ENCODE measurements around the gene PLA2G4E. TPM values are rescaled to one million over a fixed set of nuclear protein-coding genes. Genes with fewer than 3 reads are reported as not detected.

PLA2G4E gene
- total RNA-seq, 1 experiment from 2014 or later = not detected

DNA sequence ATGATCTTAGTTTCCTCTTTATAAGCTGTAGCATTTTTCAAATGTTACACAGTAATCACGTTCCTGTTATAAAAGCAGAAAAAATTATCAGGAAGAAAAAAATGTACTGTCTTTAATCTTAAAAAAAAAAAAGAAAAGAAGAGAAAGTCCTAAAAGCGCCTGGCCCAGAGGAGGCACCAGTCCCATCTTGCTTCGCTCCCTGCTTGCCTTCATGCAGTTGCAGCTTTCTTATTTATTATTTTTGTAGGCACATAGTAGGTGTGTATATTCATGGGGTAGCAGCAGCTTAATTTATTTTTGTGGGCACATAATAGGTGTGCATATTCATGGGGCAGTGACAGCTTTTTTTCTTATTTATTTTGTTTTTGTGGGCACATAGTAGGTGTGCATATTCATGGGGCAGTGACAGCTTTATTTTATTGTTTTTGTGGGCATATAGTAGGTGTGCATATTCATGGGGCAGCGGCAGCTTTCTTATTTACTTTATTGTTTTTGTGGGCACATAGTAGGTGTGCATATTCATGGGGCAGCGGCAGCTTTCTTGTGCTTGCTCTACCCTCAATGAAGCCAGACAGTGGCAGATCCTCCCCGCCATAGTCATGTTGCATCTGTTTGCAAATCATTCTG lies 43.0 kb downstream of the PLA2G4E start:
- DNase-seq (ENCODE audit: low read depth) = no peak

GRCh38 chr15:41975669-41976068 lies 45.2 kb downstream of the PLA2G4E start:
- DNase-seq (ENCODE audit: low read depth) = no peak

DNA sequence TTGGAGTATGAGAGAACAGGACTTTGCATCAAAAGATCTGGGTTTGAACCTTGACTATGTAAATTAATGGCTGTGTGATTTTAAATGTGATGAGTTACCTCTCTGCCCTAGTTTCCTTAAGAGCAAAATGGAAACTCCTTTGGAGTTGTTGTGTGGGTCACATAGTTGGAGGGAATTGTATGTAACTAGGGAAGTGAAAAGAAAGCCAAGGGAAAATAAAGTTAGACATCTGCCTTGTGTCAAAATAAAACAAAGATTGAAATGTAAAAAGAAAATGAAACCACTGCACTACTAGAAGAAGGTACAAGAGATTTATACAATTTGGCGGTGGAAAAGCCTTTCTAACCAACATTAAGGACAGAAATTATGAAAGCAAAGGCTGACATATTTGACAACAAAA lies 46.8 kb downstream of the PLA2G4E start:
- no peak for DNase-seq (ENCODE audit: low read depth)

GRCh38 chr15:41972253-41973242 lies 48.3 kb downstream of the PLA2G4E start, which contains the start of gene EHD4:
Gene EHD4, minus strand, starts transcription at chr15:41972557. Its CDS starts 63 bp downstream, at chr15:41972494.
- peak; percentile 99 for DNase-seq (ENCODE audit: low read depth)

DNA sequence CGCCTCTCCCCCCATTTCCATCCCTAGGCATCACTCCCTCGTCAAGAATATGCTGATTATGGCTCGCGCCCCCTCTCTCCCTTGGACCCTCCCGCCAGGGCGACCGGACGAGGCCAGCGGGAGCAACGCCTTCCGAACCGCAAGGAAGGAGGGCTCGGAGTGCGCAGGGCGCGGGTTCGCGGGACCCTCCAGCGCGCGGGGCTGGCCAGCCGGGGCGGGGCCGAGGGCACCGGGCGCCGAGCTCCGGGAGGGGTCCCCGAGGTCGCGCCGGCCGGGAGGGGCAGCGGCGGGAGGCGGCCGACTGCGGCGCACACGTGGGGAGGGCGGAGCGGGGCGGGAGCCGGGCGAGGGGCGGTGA lies 49.0 kb downstream of the PLA2G4E start:
- DNase-seq (ENCODE audit: low read depth) = no peak

- DNase-seq (ENCODE audit: low read depth) = peak; percentile 78
Measured at GRCh38 chr15:41971089-41971894, 49.5 kb downstream of the PLA2G4E start.

GRCh38 chr15:41970456-41970855 lies 50.4 kb downstream of the PLA2G4E start:
- no peak for DNase-seq (ENCODE audit: low read depth)

DNA sequence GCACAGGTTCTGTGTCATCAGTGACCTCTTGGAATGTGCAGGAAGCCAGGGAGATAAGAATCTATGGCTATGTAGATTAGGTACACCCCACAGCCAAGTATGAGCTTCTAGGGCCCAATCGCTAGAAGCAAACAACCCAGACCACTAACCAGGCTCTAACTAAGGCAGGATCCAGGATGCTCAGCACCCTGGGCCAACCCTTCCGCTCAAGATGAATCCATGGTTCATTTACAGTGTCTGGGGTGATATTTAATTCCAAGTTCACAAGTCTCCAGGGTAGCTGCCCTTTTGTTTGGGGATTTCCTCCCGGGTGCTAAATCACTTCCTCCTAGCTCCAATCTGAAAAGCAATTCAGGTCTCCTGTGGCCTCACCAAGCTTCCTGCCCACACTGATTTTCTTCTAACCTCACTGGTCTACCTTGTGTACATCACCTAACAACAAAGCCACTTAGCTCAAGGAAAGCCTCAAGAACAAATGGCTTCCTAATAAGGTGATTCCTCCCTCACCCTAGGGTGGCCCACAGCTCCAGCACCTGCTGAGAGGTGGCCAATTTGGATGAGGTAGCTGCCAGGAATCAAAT lies 50.9 kb downstream of the PLA2G4E start:
- DNase-seq (ENCODE audit: low read depth) = peak; percentile 45

GRCh38 chr15:41968701-41969100 lies 52.1 kb downstream of the PLA2G4E start:
- no peak for DNase-seq (ENCODE audit: low read depth)

DNA sequence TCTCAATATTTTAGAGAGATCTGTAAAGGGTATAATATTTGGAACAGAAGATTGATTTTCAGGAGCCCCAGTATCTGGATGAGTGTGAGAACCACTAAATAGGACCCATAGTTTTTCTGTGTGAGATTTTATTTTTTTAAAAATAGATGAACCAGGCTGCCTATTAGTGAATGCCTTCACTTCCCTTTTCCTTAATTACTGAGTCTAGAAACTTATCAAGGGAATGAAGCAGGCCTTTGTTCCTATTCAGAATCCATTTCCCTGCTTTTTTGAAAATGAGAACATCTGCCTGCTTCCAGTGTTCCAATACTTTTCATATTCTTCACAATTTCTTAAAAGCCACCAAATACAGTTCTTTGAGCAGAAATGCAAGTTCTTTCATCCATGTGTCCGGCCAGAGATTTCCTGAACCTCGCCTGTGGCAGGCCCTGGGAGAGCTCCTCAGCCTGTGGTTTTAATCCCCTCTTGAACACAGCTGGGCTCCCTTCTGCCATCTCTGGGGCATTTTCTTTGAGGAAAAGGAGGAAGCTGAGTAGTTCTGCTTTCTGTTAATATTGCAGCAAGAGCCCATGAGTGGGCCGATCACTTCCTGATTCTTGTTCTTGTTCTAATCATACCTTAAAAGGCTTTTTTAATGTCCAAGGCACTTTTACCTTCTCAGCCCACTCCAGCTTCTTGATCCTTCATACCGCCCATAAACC lies 53.2 kb downstream of the PLA2G4E start:
- DNase-seq (ENCODE audit: low read depth) = peak; percentile 71

DNA sequence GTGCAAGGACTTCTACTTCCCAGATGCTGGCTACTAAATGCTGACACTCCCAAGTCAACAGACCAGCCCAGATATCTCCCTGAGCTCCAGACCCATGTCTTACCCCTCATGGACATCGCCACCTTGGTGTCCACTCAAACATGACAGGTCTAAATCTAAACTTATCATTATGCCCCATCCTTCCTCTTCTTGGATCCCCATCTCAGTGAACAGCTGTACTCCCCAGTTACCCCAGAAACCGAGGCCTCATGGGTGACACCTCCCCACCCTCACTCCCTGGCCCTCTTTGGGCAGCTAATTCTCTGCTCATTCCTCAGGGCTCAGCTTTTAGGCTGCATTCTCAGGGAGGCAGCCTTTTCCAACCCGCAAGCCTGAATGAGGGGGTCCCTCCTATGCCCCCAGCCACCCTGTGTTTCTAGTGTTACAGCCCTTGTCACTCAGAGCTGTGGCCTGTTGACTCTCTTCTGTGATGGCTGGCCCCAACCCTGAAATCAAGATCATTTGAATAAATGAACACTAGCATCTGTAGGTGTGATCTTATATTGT lies 53.8 kb downstream of the PLA2G4E start:
- DNase-seq (ENCODE audit: low read depth) = no peak

DNA sequence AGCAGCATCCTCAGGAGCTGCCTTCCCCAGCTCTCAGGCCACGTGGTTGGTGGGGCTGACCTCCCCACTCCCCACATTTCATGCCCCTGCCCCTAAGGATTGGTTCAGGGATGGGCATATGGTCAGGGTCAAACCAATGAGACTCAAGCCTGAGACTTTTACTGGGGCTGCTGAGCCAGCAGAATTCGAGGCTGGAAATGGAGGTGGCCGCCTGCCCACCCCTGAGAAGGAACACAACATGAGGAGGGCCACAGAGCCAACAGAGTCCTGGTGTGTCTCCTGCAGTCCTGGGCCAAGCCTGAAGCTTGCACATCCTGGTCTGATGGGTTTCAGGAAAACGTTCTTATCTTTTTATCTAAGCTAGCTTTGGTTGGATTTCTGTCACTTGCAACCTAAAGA lies 54.4 kb downstream of the PLA2G4E start:
- DNase-seq (ENCODE audit: low read depth) = no peak

DNA sequence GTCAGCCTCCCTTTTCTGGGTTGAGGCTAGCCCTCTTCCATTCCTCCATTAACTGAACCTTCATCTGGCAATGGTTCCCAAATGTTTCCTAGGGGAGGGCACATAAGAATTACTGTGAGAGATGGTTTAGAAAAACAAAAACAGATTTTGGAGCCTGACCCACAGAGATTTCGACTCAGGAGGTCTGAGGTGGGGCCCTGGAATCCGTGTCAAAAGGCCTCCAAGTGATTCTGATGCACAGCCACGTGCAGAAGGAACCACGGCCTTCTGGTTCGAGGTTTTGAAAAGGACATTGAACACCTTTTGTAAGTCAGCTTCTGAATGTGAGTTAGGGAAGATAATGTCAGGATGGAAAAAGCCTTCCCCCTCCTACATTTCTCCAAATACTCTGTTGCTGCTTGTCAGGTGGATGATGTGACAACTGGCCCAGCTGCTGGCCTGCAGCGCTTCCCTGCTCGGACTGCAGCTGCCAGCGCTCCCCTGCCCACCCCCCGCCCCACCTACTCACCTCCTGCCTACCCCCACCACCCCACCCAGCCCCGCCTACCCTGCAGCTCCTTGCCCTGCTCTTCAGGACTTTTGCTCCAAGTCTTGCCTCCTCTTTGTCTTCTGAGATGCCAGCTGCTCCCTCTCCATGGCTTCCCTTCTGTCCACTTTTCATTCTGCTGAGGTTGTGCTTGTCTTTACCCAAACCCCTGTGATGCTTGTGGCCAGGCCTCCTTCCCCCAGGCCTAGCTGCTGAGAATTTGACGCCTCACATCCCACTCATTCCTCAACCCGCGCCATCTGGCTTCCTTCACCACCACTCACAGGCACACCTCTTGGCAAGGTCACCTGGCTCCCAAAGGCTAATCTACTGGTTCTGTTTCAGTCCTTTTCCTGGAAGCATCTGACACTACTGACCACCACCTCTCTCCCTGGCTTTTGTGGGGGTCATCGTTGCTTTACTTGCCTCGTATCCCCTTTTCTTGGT lies 55.1 kb downstream of the PLA2G4E start:
- DNase-seq (ENCODE audit: low read depth) = peak; percentile 41

DNA sequence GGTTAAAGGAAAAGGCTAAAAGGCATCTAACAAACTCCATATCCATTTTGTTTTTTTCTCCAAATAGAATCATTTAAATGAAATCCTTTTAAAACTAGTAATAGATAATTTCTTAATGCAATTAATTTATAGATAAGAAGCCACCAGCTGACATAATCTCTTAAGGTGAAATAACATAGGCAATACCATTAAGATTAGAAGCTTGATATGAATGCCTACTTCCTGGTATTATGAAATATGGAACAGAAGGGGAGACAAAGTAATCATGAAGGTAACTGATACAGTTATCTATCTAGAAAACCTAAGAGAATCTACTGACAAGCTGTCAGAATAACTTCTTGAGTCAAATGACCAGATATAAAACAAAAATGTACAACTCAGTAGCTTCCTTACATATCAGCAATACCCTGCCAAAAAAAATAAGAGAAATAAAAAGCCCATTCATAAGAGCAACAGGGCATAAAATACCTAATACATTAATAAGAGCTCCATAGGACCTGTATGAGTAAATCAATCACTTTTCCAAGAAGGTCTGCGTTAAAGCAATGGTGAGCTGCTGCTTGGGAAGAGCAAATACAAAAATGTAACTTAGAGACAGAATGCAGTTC lies 59.1 kb downstream of the PLA2G4E start:
- DNase-seq (ENCODE audit: low read depth) = no peak

DNA sequence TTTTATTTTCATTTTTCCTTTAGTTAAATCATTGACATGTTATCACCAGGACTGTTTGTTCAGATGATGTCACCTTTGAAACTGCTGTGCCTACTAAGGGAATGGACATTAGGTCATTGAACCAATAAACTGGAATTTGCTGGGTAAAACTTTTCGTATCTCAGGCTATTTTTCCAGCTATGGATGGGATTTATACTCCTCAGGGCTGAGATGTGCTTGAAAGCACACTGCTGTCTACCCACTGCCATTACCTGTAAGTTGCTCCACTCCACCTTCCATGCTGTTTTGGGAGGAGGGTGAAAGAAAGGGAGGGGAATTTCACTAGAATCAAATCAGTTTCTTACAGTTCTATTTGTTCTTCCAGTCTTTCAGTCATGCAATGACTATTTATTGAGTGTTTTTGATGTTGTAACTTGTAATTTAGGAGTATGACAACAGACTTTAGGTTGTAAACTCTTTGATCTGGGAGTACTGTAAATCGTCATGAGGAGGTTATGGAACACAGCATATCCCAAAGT lies 59.8 kb downstream of the PLA2G4E start:
- peak; percentile 25 for DNase-seq (ENCODE audit: low read depth)

DNA sequence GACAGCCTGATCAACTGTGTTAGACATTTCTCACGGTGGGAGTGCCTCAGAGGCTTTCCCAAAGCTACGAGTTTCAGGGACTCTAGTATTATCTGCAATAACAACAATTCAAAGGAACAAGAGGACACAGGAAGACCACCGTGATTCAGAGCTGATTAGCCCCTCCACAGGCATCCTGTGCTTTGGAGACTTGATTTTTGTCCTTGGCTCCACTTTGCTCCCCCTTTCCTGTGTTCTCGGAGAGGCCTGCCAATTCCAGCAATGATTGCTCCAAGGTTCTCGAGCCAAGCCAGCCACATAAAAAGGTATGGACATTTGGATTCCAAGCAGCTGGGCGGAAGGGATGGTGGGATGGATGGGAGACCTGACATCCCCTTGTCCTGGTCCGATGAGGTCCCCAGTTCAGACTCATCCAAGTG lies 62.8 kb downstream of the PLA2G4E start:
- DNase-seq (ENCODE audit: low read depth) = no peak

DNA sequence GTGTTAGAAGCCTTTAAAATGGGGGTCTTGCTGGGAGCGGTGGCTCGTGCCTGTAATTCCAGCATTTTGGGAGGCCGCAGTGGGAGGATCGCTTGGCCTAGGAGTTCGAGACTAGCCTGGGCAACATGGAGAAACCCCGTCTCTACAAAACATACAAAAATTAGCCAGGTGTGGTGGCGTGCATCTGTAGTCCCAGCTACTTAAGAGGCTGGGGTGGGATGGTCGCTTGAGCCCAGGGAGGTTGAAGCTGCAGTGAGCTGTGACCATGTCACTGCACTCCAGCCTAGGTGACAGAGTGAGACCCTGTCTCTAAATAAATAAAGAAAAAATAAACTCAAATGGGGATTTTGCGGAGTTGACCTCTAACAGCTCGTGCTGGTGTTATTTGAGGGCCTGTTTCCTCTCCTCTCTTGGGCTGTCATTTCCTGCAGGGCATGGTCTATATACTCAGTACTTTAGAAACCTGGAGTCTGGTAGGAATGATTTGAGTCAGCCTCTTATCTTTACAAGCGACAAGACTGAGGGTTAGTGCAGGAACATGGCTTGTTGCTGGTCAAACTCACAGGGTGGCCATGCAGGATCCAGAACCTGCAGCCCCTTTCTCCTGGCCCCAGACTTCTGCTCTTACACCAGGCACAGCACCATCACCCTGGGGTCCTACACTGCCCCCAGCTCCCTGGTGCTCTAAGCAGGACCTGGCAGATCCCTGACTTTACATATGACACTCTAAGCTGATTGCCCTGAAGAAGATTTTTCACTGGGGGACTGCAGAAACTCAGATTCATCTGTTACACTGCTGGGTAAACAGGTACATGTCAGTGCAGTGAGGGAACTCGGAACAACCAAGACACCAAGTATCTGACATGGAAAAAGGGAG lies 63.6 kb downstream of the PLA2G4E start:
- DNase-seq (ENCODE audit: low read depth) = no peak
